ENCODE results near the gene EPS8L2. TPM values are rescaled to one million over a fixed set of nuclear protein-coding genes. Genes with fewer than 3 reads are reported as not detected.

EPS8L2 gene
- total and polyA plus RNA-seq, 9 of the 15 experiments (the other 6 are each of a cell fraction or from before 2014, with no cell fraction given) = 0.75 to 17.0 (median 3.7) TPM

DNA sequence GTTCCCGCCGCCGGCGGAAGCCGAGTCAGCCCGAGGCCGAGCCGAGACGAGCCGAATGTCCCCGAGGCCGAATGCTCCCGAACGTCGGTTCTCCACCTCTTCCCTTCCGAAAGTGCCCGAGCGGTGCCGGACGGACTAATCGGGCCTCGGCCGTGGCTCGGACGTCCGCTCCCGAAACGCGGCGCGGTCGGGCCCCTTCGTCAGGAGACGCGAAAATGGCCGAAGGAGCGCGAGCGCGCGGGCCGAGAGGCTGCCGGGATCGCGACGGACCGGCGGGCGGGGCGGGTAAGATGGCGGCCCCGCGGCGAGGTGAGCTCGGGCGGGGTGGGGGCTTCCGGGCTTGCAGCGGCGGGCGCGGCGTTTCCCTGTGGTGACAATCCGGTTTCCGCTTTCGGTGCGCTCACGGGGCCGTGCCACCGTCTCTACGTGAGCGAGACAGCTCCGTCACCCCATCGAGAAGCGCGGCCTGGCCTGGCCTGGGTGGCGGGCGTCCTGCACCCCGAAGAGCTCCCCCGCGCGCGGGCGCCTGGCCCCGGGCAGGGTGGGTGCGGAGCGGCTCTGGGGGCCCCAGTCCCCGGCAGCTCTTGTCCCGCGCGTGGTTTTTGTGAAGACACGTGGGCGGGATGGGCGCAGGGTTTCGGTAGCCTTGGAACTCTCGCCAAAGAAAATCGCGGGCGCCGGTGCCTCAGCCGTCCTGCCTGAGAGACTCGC, 10.3 kb upstream of the EPS8L2 start, which contains the start of gene TMEM80 (continued):
- TF ChIP-seq, protein P1, sequence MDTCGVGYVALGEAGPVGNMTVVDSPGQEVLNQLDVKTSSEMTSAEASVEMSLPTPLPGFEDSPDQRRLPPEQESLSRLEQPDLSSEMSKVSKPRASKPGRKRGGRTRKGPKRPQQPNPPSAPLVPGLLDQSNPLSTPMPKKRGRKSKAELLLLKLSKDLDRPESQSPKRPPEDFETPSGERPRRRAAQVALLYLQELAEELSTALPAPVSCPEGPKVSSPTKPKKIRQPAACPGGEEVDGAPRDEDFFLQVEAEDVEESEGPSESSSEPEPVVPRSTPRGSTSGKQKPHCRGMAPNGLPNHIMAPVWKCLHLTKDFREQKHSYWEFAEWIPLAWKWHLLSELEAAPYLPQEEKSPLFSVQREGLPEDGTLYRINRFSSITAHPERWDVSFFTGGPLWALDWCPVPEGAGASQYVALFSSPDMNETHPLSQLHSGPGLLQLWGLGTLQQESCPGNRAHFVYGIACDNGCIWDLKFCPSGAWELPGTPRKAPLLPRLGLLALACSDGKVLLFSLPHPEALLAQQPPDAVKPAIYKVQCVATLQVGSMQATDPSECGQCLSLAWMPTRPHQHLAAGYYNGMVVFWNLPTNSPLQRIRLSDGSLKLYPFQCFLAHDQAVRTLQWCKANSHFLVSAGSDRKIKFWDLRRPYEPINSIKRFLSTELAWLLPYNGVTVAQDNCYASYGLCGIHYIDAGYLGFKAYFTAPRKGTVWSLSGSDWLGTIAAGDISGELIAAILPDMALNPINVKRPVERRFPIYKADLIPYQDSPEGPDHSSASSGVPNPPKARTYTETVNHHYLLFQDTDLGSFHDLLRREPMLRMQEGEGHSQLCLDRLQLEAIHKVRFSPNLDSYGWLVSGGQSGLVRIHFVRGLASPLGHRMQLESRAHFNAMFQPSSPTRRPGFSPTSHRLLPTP (IDR thresholded peaks at IDR 0.05; ENCODE audit: borderline replicate concordance, extremely low read depth, insufficient read length) = no peak
- TF ChIP-seq, protein P2, sequence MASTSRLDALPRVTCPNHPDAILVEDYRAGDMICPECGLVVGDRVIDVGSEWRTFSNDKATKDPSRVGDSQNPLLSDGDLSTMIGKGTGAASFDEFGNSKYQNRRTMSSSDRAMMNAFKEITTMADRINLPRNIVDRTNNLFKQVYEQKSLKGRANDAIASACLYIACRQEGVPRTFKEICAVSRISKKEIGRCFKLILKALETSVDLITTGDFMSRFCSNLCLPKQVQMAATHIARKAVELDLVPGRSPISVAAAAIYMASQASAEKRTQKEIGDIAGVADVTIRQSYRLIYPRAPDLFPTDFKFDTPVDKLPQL (IDR thresholded peaks at IDR 0.05; ENCODE audit: extremely low read depth, insufficient read length) = no peak
- TF ChIP-seq ZSCAN29 (IDR thresholded peaks at IDR 0.05) (0 out of 2 replicates have a peak, but pooled peaks have one; percentile 25), E2F3 (CRISPR knock-in tag; IDR thresholded peaks at IDR 0.05) (no peak), ZNF57 (CRISPR knock-in tag; IDR thresholded peaks at IDR 0.05) (no peak), HNRNPH1 (optimal IDR thresholded peaks at IDR 0.05; ENCODE audit: low read depth, low read length) (no peak), NCOA2 (IDR thresholded peaks at IDR 0.05; ENCODE audit: partially characterized antibody in 2 of 2) (no peak), NR2F6 (CRISPR knock-in tag; IDR thresholded peaks at IDR 0.05) (no peak), CREM (IDR thresholded peaks at IDR 0.05; ENCODE audit: low read depth) (peak; percentile 70), ZNF717 (CRISPR knock-in tag; IDR thresholded peaks at IDR 0.05) (no peak), NEUROD1 (IDR thresholded peaks at IDR 0.05; ENCODE audit: borderline replicate concordance, low read depth, low read length, partially characterized antibody) (peak; percentile 46), ZNF77 (CRISPR knock-in tag; IDR thresholded peaks at IDR 0.05) (no peak), HDAC6 (IDR thresholded peaks at IDR 0.05; ENCODE audit: low read depth, low read length) (no peak), TARDBP (IDR thresholded peaks at IDR 0.05) (0 out of 2 replicates have a peak, but pooled peaks have one; percentile 23), TBP (optimal IDR thresholded peaks at IDR 0.05; ENCODE audit: low read depth, low read length) (peak; percentile 57), NRF1 (conservative IDR thresholded peaks at IDR 0.05 in 1 of 2, IDR thresholded peaks at IDR 0.05 in 1 of 2) (peak; percentile 69 to 76), IFI16 (CRISPR knock-in tag; IDR thresholded peaks at IDR 0.05) (no peak), SREBF1 (IDR thresholded peaks at IDR 0.05; ENCODE audit: borderline replicate concordance, low read depth, low read length) (no peak), HNRNPK (IDR thresholded peaks at IDR 0.05; ENCODE audit: low read depth, low read length, poor library complexity, severe bottlenecking) (no peak), ZNF696 (CRISPR knock-in tag; conservative IDR thresholded peaks at IDR 0.05) (no peak)
- TF ChIP-seq, protein P3, sequence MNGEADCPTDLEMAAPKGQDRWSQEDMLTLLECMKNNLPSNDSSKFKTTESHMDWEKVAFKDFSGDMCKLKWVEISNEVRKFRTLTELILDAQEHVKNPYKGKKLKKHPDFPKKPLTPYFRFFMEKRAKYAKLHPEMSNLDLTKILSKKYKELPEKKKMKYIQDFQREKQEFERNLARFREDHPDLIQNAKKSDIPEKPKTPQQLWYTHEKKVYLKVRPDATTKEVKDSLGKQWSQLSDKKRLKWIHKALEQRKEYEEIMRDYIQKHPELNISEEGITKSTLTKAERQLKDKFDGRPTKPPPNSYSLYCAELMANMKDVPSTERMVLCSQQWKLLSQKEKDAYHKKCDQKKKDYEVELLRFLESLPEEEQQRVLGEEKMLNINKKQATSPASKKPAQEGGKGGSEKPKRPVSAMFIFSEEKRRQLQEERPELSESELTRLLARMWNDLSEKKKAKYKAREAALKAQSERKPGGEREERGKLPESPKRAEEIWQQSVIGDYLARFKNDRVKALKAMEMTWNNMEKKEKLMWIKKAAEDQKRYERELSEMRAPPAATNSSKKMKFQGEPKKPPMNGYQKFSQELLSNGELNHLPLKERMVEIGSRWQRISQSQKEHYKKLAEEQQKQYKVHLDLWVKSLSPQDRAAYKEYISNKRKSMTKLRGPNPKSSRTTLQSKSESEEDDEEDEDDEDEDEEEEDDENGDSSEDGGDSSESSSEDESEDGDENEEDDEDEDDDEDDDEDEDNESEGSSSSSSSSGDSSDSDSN (IDR thresholded peaks at IDR 0.05; ENCODE audit: borderline replicate concordance in 1 of 2, low read depth in 2 of 2, low read length in 2 of 2) = peak; percentile 16 to 46; a peak in 1 of 4 replicates
- TF ChIP-seq, protein P4, sequence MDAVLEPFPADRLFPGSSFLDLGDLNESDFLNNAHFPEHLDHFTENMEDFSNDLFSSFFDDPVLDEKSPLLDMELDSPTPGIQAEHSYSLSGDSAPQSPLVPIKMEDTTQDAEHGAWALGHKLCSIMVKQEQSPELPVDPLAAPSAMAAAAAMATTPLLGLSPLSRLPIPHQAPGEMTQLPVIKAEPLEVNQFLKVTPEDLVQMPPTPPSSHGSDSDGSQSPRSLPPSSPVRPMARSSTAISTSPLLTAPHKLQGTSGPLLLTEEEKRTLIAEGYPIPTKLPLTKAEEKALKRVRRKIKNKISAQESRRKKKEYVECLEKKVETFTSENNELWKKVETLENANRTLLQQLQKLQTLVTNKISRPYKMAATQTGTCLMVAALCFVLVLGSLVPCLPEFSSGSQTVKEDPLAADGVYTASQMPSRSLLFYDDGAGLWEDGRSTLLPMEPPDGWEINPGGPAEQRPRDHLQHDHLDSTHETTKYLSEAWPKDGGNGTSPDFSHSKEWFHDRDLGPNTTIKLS (IDR thresholded peaks at IDR 0.05; ENCODE audit: borderline replicate concordance, low read depth) = no peak
